LNCaP clone FGC (cell line): ENCODE measurements around the gene PACSIN2.
"Not testable (repeated sequence)": the region's sequence is repeated elsewhere in the genome, so short reads cannot be mapped to it uniquely, and the experiment has no call there.

ENCODE experiments used
- DNase-seq: peaks from one replicate; pipeline ENCODE4 v3.0.0-alpha.2; 2011; ENCODE audit warnings: low read depth
- H3K4me3 ChIP-seq: 2 replicates; pipeline ENCODE4 v1.5.1; 2011; ENCODE audit warnings: mild to moderate bottlenecking, low read depth, low read length, control low read depth
- CTCF ChIP-seq: IDR thresholded peaks from 2 replicates; pipeline ENCODE4 v1.5.1; 2012; ENCODE audit warnings: mild to moderate bottlenecking; ENCODE audit not compliant: control insufficient read depth, insufficient read depth; ENCODE audit errors: extremely low read depth

The PACSIN2 gene

GRCh38 chr22:43004362-43005035, 10.4 kb downstream of the PACSIN2 start:
- DNase-seq = no peak

GRCh38 chr22:43002202-43002586, 12.8 kb downstream of the PACSIN2 start:
- H3K4me3 ChIP-seq = no peak overlapping the region
- TF ChIP-seq CTCF = no peak
- no peak for DNase-seq

More at GRCh38 chr22:43004362-43005035, 10.4 kb downstream of the PACSIN2 start:
- no peak for TF ChIP-seq CTCF
- no peak overlapping the region for H3K4me3 ChIP-seq

- no peak for TF ChIP-seq CTCF
- no peak for DNase-seq
- no peak overlapping the region for H3K4me3 ChIP-seq
These were observed 13.4 kb downstream of the PACSIN2 start for GRCh38 chr22:43001271-43002201.

GRCh38 chr22:43000441-43001175, 14.3 kb downstream of the PACSIN2 start:
- no peak overlapping the region for H3K4me3 ChIP-seq
- no peak for DNase-seq

GRCh38 chr22:42997582-42998090, 17.3 kb downstream of the PACSIN2 start:
- no peak for TF ChIP-seq CTCF
- no peak overlapping the region for H3K4me3 ChIP-seq
- no peak for DNase-seq

More at GRCh38 chr22:43000441-43001175, 14.3 kb downstream of the PACSIN2 start:
- TF ChIP-seq CTCF = no peak

- H3K4me3 ChIP-seq = no peak overlapping the region
- DNase-seq = no peak
- no peak for TF ChIP-seq CTCF
These were observed 18.1 kb downstream of the PACSIN2 start for GRCh38 chr22:42996646-42997365.

- H3K4me3 ChIP-seq = not testable (repeated sequence)
These were observed 19.3 kb downstream of the PACSIN2 start for GRCh38 chr22:42995654-42996053.

More at GRCh38 chr22:42995654-42996053, 19.3 kb downstream of the PACSIN2 start:
- DNase-seq = not testable (repeated sequence)
